DOHH2 (cell line): ENCODE data around the gene DLG1.

ENCODE experiments used
- EZH2phosphoT487 ChIP-seq: fragments of 200-600 bp; sonication (generic); IDR thresholded peaks from 2 replicates; pipeline ENCODE4 v1.6.1; 2017; ENCODE audit warnings: borderline replicate concordance, mild to moderate bottlenecking, antibody characterized with exemption, low read length, moderate library complexity, mixed read lengths
- TF ChIP-seq, protein P1 (sequence below): fragments of 200-600 bp; sonication (generic); IDR thresholded peaks from one replicate; pipeline ENCODE4 v1.5.1; 2014; ENCODE audit warnings: antibody characterized with exemption, mild to moderate bottlenecking, low read depth, low read length; ENCODE audit not compliant: poor library complexity, severe bottlenecking

DNA sequence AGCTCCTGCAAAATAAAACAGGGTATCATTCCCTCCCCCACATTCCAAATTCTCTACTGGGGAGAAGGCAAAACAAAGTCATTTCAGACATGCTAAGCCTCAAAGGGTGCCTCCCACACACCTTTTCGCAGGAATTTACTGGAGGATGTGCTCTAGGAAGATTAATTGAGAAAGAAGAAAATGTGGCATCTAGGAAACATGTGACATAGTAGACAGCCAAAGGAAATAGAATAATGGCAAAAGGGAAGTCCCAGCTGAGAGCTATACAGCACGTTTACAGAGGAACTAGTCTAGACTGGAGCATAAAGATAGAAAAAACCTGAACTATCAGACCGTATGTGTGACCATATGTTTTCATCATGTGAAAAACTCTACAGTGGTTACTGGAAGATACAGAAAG lies 210.0 kb downstream of the DLG1 start:
- TF ChIP-seq, protein P1, sequence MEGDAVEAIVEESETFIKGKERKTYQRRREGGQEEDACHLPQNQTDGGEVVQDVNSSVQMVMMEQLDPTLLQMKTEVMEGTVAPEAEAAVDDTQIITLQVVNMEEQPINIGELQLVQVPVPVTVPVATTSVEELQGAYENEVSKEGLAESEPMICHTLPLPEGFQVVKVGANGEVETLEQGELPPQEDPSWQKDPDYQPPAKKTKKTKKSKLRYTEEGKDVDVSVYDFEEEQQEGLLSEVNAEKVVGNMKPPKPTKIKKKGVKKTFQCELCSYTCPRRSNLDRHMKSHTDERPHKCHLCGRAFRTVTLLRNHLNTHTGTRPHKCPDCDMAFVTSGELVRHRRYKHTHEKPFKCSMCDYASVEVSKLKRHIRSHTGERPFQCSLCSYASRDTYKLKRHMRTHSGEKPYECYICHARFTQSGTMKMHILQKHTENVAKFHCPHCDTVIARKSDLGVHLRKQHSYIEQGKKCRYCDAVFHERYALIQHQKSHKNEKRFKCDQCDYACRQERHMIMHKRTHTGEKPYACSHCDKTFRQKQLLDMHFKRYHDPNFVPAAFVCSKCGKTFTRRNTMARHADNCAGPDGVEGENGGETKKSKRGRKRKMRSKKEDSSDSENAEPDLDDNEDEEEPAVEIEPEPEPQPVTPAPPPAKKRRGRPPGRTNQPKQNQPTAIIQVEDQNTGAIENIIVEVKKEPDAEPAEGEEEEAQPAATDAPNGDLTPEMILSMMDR, result no peak
- no peak for TF ChIP-seq EZH2phosphoT487
